Esophagus muscularis mucosa (tissue), 4 donors: ENCODE measurements around the gene FAAP100. TPM values are rescaled to one million over a fixed set of nuclear protein-coding genes. Genes with fewer than 3 reads are reported as not detected.

ENCODE experiments used
- DNase-seq: peaks from one replicate; pipeline ENCODE4 v3.0.0-alpha.2; 2017; ENCODE audit errors: extremely low spot score
- H3K27ac ChIP-seq, 4 donors: fragments of 200-600 bp; sonication (generic); replicated peaks in 1 of 4; 1 replicate in 3 of 4; 2 replicates in 1 of 4; pipeline ENCODE4 v1.5.1; 2016 to 2019; ENCODE audit warnings: mild to moderate bottlenecking in 1 of 4
- H3K27me3 ChIP-seq, 4 donors: fragments of 200-600 bp; sonication (generic); one replicate each; pipeline versions ENCODE4 v1.5.1 to v1.6.0; 2016 to 2019
- H3K36me3 ChIP-seq, 4 donors: fragments of 200-600 bp; sonication (generic); one replicate each; pipeline ENCODE4 v1.5.1; 2016 to 2019
- H3K4me1 ChIP-seq, 4 donors: fragments of 200-600 bp; sonication (generic); one replicate each; pipeline ENCODE4 v1.5.1; 2016 to 2019
- H3K4me3 ChIP-seq, 4 donors: fragments of 200-600 bp; sonication (generic); 1 replicate in 2 of 4; 2 replicates in 2 of 4; pipeline ENCODE4 v1.5.1; 2016 to 2019; ENCODE audit warnings: mild to moderate bottlenecking in 4 of 4, moderate library complexity in 1 of 4
- H3K9me3 ChIP-seq, 4 donors: fragments of 200-600 bp; sonication (generic); 1 replicate in 3 of 4; 2 replicates in 1 of 4; pipeline ENCODE4 v1.5.1; 2016 to 2019
- EP300 ChIP-seq: sonication (generic); formaldehyde crosslinking; IDR thresholded peaks from one replicate; pipeline ENCODE4 v1.6.1; 2017; ENCODE audit warnings: antibody characterized with exemption
- POLR2A ChIP-seq: fragments of 450-650 bp; IDR thresholded peaks from one replicate; pipeline ENCODE4 v1.6.1; 2017; ENCODE audit warnings: antibody characterized with exemption, moderate library complexity, mild to moderate bottlenecking, low read depth
- POLR2AphosphoS5 ChIP-seq, 2 donors: sonication (generic); formaldehyde crosslinking; IDR thresholded peaks; one replicate each; pipeline ENCODE4 v1.6.1; 2017; ENCODE audit warnings: antibody characterized with exemption in 2 of 2
- WGBS: methylation state at CpG from one replicate; pipeline ENCODE4 v1.1.5; 2018; 5-methylcytosine and 5-hydroxymethylcytosine counted together
- intact Hi-C: fragments of 100-400 bp; cut with DNase I; formaldehyde crosslinking; loops from one replicate; pipeline ENCODE4 v1.15.1; 2023
- total RNA-seq, 4 donors: library from RNA; depleted of rRNA; stranded (reverse); fragments of >200 nt; gene quantifications; one replicate each; pipeline versions ENCODE4 v1.1.0 to v1.2.1, GENCODE V29; 2016
- TF ChIP-seq, protein P1 (sequence below), 3 experiments: fragments of 200-600 bp in 2 of 3; fragments of 450-650 bp in 1 of 3; sonication (generic) in 2 of 3; IDR thresholded peaks; one replicate each; pipeline ENCODE4 v1.5.1; 2017 to 2019; ENCODE audit warnings: antibody characterized with exemption in 3 of 3, mild to moderate bottlenecking in 2 of 3, moderate library complexity in 1 of 3

Gene FAAP100
- total RNA-seq, 4 donors from 2014 or later, result 13.7 to 33.3 (median 18.6) TPM

DNA sequence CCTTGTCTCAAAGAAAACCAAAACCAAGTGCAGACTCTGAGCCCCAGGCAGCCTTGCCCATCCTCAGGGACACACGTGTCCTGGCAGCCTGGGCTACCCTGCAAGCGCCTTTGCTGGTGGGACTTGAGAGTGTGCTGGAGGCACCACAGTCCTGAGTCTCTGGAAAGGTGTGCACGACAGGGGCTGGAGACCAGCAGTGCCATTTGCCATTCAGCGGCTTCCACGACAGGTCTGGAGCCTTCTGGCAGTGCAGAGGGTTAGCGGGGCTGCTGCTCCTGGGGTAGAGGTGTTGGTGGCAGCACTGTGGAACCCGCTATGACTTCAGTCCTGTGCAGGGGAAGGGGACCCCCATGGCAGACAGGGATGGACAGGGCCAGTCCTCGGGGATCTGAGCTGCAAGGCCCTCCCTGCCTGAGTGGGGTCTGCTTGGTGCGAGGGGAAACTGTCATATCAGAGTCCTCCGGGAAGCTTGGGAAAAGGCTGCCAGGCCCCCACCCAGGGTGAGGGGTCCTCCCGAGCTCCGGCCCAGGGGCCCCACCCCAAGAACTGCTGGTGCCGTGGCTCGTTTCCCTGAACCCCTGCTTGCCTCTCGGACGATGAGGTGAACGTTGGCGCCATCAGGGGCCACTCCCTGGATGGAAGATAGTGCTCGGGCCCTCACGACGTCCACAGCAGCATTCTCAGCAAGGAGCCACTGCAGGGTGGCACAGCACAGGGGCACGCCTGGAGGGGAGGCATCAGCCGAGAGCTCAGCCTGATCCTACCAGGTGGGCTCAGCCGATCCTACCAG is 6.8 kb downstream of the FAAP100 start:
- Histone ChIP-seq H3K4me1 (peaks cover 0 to 11% (median 4%) of the 10 kb centered on the region in 4 donors), H3K27ac (no peak overlapping the region), H3K9me3 (no peaks in the 10 kb centered on the region), H3K4me3 (no peak overlapping the region), H3K36me3 (peaks cover 54 to 97% (median 96%) of the 10 kb centered on the region in 4 donors), H3K27me3 (no peaks in the 10 kb centered on the region)
- intact Hi-C loops, result no loop called here
- TF ChIP-seq, protein P1, sequence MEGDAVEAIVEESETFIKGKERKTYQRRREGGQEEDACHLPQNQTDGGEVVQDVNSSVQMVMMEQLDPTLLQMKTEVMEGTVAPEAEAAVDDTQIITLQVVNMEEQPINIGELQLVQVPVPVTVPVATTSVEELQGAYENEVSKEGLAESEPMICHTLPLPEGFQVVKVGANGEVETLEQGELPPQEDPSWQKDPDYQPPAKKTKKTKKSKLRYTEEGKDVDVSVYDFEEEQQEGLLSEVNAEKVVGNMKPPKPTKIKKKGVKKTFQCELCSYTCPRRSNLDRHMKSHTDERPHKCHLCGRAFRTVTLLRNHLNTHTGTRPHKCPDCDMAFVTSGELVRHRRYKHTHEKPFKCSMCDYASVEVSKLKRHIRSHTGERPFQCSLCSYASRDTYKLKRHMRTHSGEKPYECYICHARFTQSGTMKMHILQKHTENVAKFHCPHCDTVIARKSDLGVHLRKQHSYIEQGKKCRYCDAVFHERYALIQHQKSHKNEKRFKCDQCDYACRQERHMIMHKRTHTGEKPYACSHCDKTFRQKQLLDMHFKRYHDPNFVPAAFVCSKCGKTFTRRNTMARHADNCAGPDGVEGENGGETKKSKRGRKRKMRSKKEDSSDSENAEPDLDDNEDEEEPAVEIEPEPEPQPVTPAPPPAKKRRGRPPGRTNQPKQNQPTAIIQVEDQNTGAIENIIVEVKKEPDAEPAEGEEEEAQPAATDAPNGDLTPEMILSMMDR (IDR thresholded peaks at IDR 0.05), result no peak
- TF ChIP-seq POLR2A (no peak), POLR2AphosphoS5 (IDR thresholded peaks at IDR 0.05) (no peak), EP300 (no peak)
- 84% methylated on average over 7 of the region's 24 CpGs for WGBS
- DNase-seq, result no peak

DNA sequence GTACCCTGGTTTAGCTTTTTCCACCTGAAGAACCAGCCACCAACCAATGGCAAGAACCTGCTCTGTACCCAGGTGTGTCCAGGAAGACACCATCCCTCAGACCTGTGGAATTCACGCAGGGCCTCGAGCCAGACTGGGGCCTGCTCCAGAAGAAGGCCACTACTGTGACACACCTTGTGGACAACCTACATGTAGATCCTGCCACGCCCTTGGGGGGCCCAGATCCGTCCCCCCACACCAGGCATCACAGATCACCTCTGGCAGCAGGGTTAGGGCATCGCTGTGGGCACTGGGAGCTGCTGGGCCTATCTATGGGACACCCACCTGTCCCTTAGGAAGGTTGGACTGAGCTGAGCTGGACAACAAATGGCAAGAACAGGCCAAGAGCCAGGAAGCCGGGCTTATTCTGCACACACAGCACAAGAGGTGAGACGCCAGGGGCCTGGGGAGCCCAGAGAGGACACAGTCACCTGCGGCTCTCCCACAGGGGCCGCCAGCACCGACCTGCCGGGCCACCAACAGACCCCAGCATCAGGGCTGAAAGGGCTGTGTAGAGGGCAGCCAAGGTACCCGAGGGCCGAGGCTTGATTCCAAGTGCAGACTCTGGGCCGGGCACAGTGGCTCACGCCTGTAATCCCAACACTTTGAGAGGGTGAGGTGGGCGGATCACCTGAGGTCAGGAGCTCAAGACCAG is 7.7 kb downstream of the FAAP100 start:
- TF ChIP-seq POLR2AphosphoS5 (IDR thresholded peaks at IDR 0.05) (no peak), POLR2A (no peak), EP300 (no peak)
- TF ChIP-seq, protein P1 (IDR thresholded peaks at IDR 0.05), result no peak
- intact Hi-C loops, result no loop called here

DNA sequence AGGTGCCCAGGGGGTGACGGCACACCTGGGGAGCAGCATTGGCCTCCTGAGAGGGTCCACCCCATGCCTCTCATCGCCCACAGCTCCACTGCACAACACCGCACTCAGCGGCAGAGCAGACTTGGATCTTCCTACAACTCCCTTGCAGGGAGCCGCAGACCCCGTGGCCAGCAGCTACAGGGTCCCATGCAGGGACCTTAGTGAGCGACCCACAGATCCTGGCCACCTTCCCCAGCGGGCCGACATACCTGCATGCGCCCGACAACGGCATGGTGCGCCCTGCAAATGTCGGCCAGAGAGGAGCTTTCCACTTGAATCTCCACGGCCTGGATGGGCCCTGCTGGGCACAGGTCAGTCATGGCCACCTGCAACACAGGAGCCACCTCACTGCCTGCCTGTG is 8.4 kb downstream of the FAAP100 start:
- H3K27me3 ChIP-seq, result no peaks in the 10 kb centered on the region
- H3K4me3 ChIP-seq, result no peak overlapping the region
- no peaks in the 10 kb centered on the region for H3K4me1 ChIP-seq
- 97% methylated on average over 5 of the region's 15 CpGs for WGBS
- TF ChIP-seq POLR2A (no peak), POLR2AphosphoS5 (IDR thresholded peaks at IDR 0.05) (no peak), EP300 (no peak)
- TF ChIP-seq, protein P1 (IDR thresholded peaks at IDR 0.05), result no peak
- peaks cover 46 to 97% (median 95%) of the 10 kb centered on the region in 4 donors for H3K36me3 ChIP-seq
- no peak for DNase-seq
- no peaks in the 10 kb centered on the region for H3K9me3 ChIP-seq
- H3K27ac ChIP-seq, result no peak overlapping the region
- intact Hi-C loops, result no loop called here

More for the DNA sequence above, 7.7 kb downstream of the FAAP100 start:
- peaks cover 52 to 97% (median 96%) of the 10 kb centered on the region in 4 donors for H3K36me3 ChIP-seq
- no peak for DNase-seq
- 89% methylated on average over 11 of the region's 16 CpGs for WGBS
- no peaks in the 10 kb centered on the region for H3K27me3 ChIP-seq
- H3K9me3 ChIP-seq, result no peaks in the 10 kb centered on the region
- no peak overlapping the region for H3K27ac ChIP-seq
- peaks cover 0 to 3% (median 0%) of the 10 kb centered on the region in 4 donors for H3K4me1 ChIP-seq
- no peak overlapping the region for H3K4me3 ChIP-seq

DNA sequence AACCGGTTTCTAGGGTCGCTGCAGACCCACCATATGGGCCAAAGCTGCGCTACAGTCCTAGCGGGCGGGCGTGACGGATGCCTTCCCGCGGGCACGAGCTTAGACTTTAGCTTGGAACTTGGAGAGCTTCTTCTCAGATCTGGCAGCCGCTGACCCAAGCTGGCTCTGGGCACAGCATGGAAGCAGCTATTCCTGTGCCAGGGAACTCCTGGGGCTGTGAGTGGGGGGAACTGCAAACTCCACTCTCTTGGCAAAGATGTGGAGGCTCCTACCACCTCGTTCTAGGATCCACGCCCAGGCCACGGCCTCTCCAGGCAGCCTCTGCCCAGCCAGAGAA is 8.8 kb downstream of the FAAP100 start:
- no CpG with 5 or more reads among the region's 14 CpGs for WGBS
- intact Hi-C loops, result no loop called here
- no peak overlapping the region for H3K4me3 ChIP-seq
- H3K27ac ChIP-seq, result no peak overlapping the region
- TF ChIP-seq POLR2A, result no peak
- TF ChIP-seq, protein P1 (IDR thresholded peaks at IDR 0.05), result no peak
- no peak for TF ChIP-seq POLR2AphosphoS5 (IDR thresholded peaks at IDR 0.05)
- TF ChIP-seq EP300, result no peak
- no peak for DNase-seq
- H3K36me3 ChIP-seq, result peaks cover 44 to 97% (median 95%) of the 10 kb centered on the region in 4 donors
- peaks cover 0 to 1% (median 0%) of the 10 kb centered on the region in 4 donors for H3K27me3 ChIP-seq
- no peaks in the 10 kb centered on the region for H3K9me3 ChIP-seq
- H3K4me1 ChIP-seq, result no peaks in the 10 kb centered on the region
